Common myeloid progenitor, CD34-positive (primary cell): ENCODE measurements around the gene ALKBH4.
"Not testable (repeated sequence)": the region's sequence is repeated elsewhere in the genome, so short reads cannot be mapped to it uniquely, and the experiment has no call there.

Source experiments
- CTCF ChIA-PET: fragments of 350-600 bp; sonication (Branson Sonifier 250); formaldehyde crosslinking; loops from one replicate; lab custom pipeline; 2021; ENCODE audit warnings: antibody characterized with exemption; lab: Charles Lee
- POLR2A ChIA-PET: fragments of 350-600 bp; sonication (Branson Sonifier 250); formaldehyde crosslinking; loops from one replicate; lab custom pipeline; 2021; ENCODE audit warnings: antibody characterized with exemption; lab: Charles Lee
- DNase-seq, 3 donors: peaks; one replicate each; pipeline versions ENCODE4 v3.0.0 to v3.0.0-alpha.2; 2013
- H3K27ac ChIP-seq, 2 experiments: 1 replicate in 1 of 2; 2 replicates in 1 of 2; pipeline ENCODE4 v1.7.0; 2013; ENCODE audit warnings: inconsistent platforms in 2 of 2, low read length in 2 of 2, mild to moderate bottlenecking in 2 of 2, low read depth in 1 of 2, moderate library complexity in 1 of 2; ENCODE audit not compliant: severe bottlenecking in 2 of 2, insufficient read depth in 1 of 2, poor library complexity in 1 of 2
- H3K27me3 ChIP-seq, 5 experiments: replicated peaks in 2 of 5; 1 replicate in 3 of 5; 2 replicates in 2 of 5; pipeline versions ENCODE4 v1.6.1 to v1.7.0; 2013; ENCODE audit warnings: low read length in 4 of 5, mild to moderate bottlenecking in 2 of 5, moderate library complexity in 2 of 5, inconsistent platforms in 1 of 5; ENCODE audit not compliant: insufficient read depth in 5 of 5, control insufficient read depth in 4 of 5
- H3K36me3 ChIP-seq, 4 experiments: 1 replicate in 2 of 4; 2 replicates in 2 of 4; pipeline versions ENCODE4 v1.6.1 to v1.7.0; 2013; ENCODE audit warnings: low read length in 3 of 4, control low read depth in 1 of 4, mild to moderate bottlenecking in 1 of 4; ENCODE audit not compliant: control insufficient read depth in 4 of 4, insufficient read depth in 4 of 4
- H3K4me1 ChIP-seq, 4 experiments: 1 replicate in 3 of 4; 2 replicates in 1 of 4; pipeline versions ENCODE4 v1.6.1 to v1.7.1; 2013; ENCODE audit warnings: low read length in 3 of 4, mild to moderate bottlenecking in 3 of 4, control low read depth in 1 of 4, inconsistent platforms in 1 of 4, moderate library complexity in 1 of 4; ENCODE audit not compliant: control insufficient read depth in 4 of 4, insufficient read depth in 4 of 4; ENCODE audit errors: control extremely low read depth in 1 of 4
- H3K4me3 ChIP-seq, 7 experiments: 1 replicate in 4 of 7; 2 replicates in 3 of 7; pipeline versions ENCODE4 v1.5.1 to v1.7.0; 2013; ENCODE audit warnings: mild to moderate bottlenecking in 7 of 7, low read length in 6 of 7, moderate library complexity in 6 of 7, inconsistent platforms in 2 of 7, low read depth in 2 of 7, control low read depth in 1 of 7; ENCODE audit not compliant: insufficient read depth in 4 of 7, control insufficient read depth in 1 of 7; ENCODE audit errors: extremely low read depth in 1 of 7
- H3K9me3 ChIP-seq, 5 experiments: 1 replicate in 4 of 5; 2 replicates in 1 of 5; pipeline versions ENCODE4 v1.6.1 to v1.7.1; 2013; ENCODE audit warnings: low read length in 4 of 5, mild to moderate bottlenecking in 2 of 5, inconsistent platforms in 1 of 5, low read depth in 1 of 5, moderate library complexity in 1 of 5; ENCODE audit not compliant: control insufficient read depth in 4 of 5, insufficient read depth in 2 of 5; ENCODE audit errors: control extremely low read depth in 1 of 5
- WGBS: methylation state at CpG from one replicate; pipeline ENCODE4 v1.1.5; 2013; ENCODE audit not compliant: insufficient coverage; 5-methylcytosine and 5-hydroxymethylcytosine counted together

The ALKBH4 gene

GRCh38 chr7:102503141-102503540 lies 38.5 kb upstream of the ALKBH4 start:
- POLR2A ChIA-PET, H3K4me1 ChIP-seq, CTCF ChIA-PET, H3K36me3 ChIP-seq, H3K9me3 ChIP-seq, H3K4me3 ChIP-seq, H3K27me3 ChIP-seq, H3K27ac ChIP-seq, DNase-seq: not testable (repeated sequence)
- no CpG with 5 or more reads among the region's 12 CpGs for WGBS

- H3K4me3 ChIP-seq, CTCF ChIA-PET, H3K27me3 ChIP-seq, H3K4me1 ChIP-seq, DNase-seq, H3K27ac ChIP-seq, H3K9me3 ChIP-seq, H3K36me3 ChIP-seq, POLR2A ChIA-PET: not testable (repeated sequence)
- no CpG with 5 or more reads among the region's 16 CpGs for WGBS
Measured at GRCh38 chr7:102498321-102498720, 33.7 kb upstream of the ALKBH4 start.

- POLR2A ChIA-PET, H3K4me3 ChIP-seq, H3K36me3 ChIP-seq, DNase-seq, H3K4me1 ChIP-seq, H3K27me3 ChIP-seq, H3K27ac ChIP-seq, CTCF ChIA-PET, H3K9me3 ChIP-seq: not testable (repeated sequence)
- WGBS: no CpG with 5 or more reads among the region's 5 CpGs
Measured at GRCh38 chr7:102497308-102497707, 32.6 kb upstream of the ALKBH4 start.

GRCh38 chr7:102496861-102497260 lies 32.2 kb upstream of the ALKBH4 start:
- H3K9me3 ChIP-seq, H3K27me3 ChIP-seq, H3K36me3 ChIP-seq, DNase-seq, CTCF ChIA-PET, H3K4me1 ChIP-seq, H3K27ac ChIP-seq, POLR2A ChIA-PET, H3K4me3 ChIP-seq: not testable (repeated sequence)
- WGBS: 100% methylated on average over 2 of the region's 10 CpGs

- H3K4me1 ChIP-seq, POLR2A ChIA-PET, H3K9me3 ChIP-seq, H3K4me3 ChIP-seq, H3K27ac ChIP-seq, DNase-seq, H3K36me3 ChIP-seq, CTCF ChIA-PET, H3K27me3 ChIP-seq: not testable (repeated sequence)
- no CpG with 5 or more reads among the region's 67 CpGs for WGBS
Measured at GRCh38 chr7:102494473-102495149, 29.9 kb upstream of the ALKBH4 start.

- peak overlapping the region in 3 of 7 experiments; percentile 42 to 64 (median 51) for H3K4me3 ChIP-seq
- DNase-seq, H3K27me3 ChIP-seq, H3K36me3 ChIP-seq, H3K9me3 ChIP-seq, H3K27ac ChIP-seq, CTCF ChIA-PET, H3K4me1 ChIP-seq, POLR2A ChIA-PET: not testable (repeated sequence)
- WGBS: no CpG with 5 or more reads among the region's 15 CpGs
Measured at GRCh38 chr7:102494026-102494425, 29.4 kb upstream of the ALKBH4 start.

- H3K4me3 ChIP-seq, H3K27me3 ChIP-seq, H3K9me3 ChIP-seq, DNase-seq, CTCF ChIA-PET, H3K36me3 ChIP-seq, H3K27ac ChIP-seq, POLR2A ChIA-PET, H3K4me1 ChIP-seq: not testable (repeated sequence)
- no CpG with 5 or more reads among the region's 33 CpGs for WGBS
Measured at GRCh38 chr7:102493220-102493935, 28.7 kb upstream of the ALKBH4 start.
